ENCODE measurements around the gene CACNA2D1. TPM values are rescaled to one million over a fixed set of nuclear protein-coding genes. Genes with fewer than 3 reads are reported as not detected.

The CACNA2D1 gene
- total RNA-seq, 1 experiment from 2014 or later = 9.8 TPM

GRCh38 chr7:82156893-82157292 lies 286.7 kb downstream of the CACNA2D1 start:
- no peaks in the 10 kb centered on the region for H3K36me3 ChIP-seq (ENCODE audit: control insufficient read depth, insufficient read depth, low read length)
- ATAC-seq = no peak
- ChIA-PET POLR2A (no interaction called here), CTCF (no interaction called here)
- DNase-seq (ENCODE audit: low read depth, low spot score) = no peak
- H3K27ac ChIP-seq (ENCODE audit: low read length) = peak overlapping the region; percentile 5; the same call in 1 of the 2 replicates
- H3K9me3 ChIP-seq (ENCODE audit: control insufficient read depth, insufficient read depth, low read depth, low read length) = no peaks in the 10 kb centered on the region
- no TSS peak for BruUV-seq (replicated peaks)
- in situ Hi-C loops (cut with HindIII; ENCODE audit: low pct_unique_long_range_greater_than_20kb, low sequenced_read_pairs) (no loop called here), intact Hi-C loops (cut with micrococcal nuclease; ENCODE audit: unreplicated experiment) (no loop called here)
- H3K4me3 ChIP-seq (ENCODE audit: low read depth in 2 of 2, low read length in 2 of 2) = no peak overlapping the region
- no peaks in the 10 kb centered on the region for H3K27me3 ChIP-seq (ENCODE audit: control insufficient read depth, insufficient read depth, low read length)
- no peak for TF ChIP-seq SIN3A (IDR thresholded peaks at IDR 0.05; ENCODE audit: borderline replicate concordance, insufficient read depth, low read depth, low read length)
- TF ChIP-seq, protein P1, sequence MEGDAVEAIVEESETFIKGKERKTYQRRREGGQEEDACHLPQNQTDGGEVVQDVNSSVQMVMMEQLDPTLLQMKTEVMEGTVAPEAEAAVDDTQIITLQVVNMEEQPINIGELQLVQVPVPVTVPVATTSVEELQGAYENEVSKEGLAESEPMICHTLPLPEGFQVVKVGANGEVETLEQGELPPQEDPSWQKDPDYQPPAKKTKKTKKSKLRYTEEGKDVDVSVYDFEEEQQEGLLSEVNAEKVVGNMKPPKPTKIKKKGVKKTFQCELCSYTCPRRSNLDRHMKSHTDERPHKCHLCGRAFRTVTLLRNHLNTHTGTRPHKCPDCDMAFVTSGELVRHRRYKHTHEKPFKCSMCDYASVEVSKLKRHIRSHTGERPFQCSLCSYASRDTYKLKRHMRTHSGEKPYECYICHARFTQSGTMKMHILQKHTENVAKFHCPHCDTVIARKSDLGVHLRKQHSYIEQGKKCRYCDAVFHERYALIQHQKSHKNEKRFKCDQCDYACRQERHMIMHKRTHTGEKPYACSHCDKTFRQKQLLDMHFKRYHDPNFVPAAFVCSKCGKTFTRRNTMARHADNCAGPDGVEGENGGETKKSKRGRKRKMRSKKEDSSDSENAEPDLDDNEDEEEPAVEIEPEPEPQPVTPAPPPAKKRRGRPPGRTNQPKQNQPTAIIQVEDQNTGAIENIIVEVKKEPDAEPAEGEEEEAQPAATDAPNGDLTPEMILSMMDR (IDR thresholded peaks at IDR 0.05) = no peak
- TF ChIP-seq, protein P2, sequence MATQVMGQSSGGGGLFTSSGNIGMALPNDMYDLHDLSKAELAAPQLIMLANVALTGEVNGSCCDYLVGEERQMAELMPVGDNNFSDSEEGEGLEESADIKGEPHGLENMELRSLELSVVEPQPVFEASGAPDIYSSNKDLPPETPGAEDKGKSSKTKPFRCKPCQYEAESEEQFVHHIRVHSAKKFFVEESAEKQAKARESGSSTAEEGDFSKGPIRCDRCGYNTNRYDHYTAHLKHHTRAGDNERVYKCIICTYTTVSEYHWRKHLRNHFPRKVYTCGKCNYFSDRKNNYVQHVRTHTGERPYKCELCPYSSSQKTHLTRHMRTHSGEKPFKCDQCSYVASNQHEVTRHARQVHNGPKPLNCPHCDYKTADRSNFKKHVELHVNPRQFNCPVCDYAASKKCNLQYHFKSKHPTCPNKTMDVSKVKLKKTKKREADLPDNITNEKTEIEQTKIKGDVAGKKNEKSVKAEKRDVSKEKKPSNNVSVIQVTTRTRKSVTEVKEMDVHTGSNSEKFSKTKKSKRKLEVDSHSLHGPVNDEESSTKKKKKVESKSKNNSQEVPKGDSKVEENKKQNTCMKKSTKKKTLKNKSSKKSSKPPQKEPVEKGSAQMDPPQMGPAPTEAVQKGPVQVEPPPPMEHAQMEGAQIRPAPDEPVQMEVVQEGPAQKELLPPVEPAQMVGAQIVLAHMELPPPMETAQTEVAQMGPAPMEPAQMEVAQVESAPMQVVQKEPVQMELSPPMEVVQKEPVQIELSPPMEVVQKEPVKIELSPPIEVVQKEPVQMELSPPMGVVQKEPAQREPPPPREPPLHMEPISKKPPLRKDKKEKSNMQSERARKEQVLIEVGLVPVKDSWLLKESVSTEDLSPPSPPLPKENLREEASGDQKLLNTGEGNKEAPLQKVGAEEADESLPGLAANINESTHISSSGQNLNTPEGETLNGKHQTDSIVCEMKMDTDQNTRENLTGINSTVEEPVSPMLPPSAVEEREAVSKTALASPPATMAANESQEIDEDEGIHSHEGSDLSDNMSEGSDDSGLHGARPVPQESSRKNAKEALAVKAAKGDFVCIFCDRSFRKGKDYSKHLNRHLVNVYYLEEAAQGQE (IDR thresholded peaks at IDR 0.05; ENCODE audit: insufficient read depth in 1 of 2, low read depth in 2 of 2, low read length in 1 of 2) = no peak
- TF ChIP-seq POLR2AphosphoS5 (IDR thresholded peaks at IDR 0.05; ENCODE audit: low read depth, low read length) = no peak
- TF ChIP-seq TCF7L2 (IDR thresholded peaks at IDR 0.05; ENCODE audit: low read depth, low read length) = no peak
- peaks cover 3% of the 10 kb centered on the region; the same call in 1 of the 2 replicates for H3K4me1 ChIP-seq (ENCODE audit: control insufficient read depth, insufficient read depth, low read length)

GRCh38 chr7:82156168-82156567 lies 287.4 kb downstream of the CACNA2D1 start:
- ChIA-PET CTCF (no interaction called here), POLR2A (no interaction called here)
- intact Hi-C loops (cut with micrococcal nuclease; ENCODE audit: unreplicated experiment) (no loop called here), in situ Hi-C loops (cut with HindIII; ENCODE audit: low pct_unique_long_range_greater_than_20kb, low sequenced_read_pairs) (no loop called here)
- Histone ChIP-seq H3K4me3 (ENCODE audit: low read depth in 2 of 2, low read length in 2 of 2) (no peak overlapping the region), H3K9me3 (ENCODE audit: control insufficient read depth, insufficient read depth, low read depth, low read length) (no peaks in the 10 kb centered on the region), H3K36me3 (ENCODE audit: control insufficient read depth, insufficient read depth, low read length) (no peaks in the 10 kb centered on the region), H3K27me3 (ENCODE audit: control insufficient read depth, insufficient read depth, low read length) (no peaks in the 10 kb centered on the region), H3K27ac (ENCODE audit: low read length) (no peak overlapping the region), H3K4me1 (ENCODE audit: control insufficient read depth, insufficient read depth, low read length) (peaks cover 3% of the 10 kb centered on the region; the same call in 1 of the 2 replicates)
- ATAC-seq (peak; percentile 72), DNase-seq (ENCODE audit: low read depth, low spot score) (peak; percentile 33)
- BruUV-seq (replicated peaks) = no TSS peak
- no peak for TF ChIP-seq SIN3A (IDR thresholded peaks at IDR 0.05; ENCODE audit: borderline replicate concordance, insufficient read depth, low read depth, low read length)
- no peak for TF ChIP-seq TCF7L2 (IDR thresholded peaks at IDR 0.05; ENCODE audit: low read depth, low read length)
- TF ChIP-seq, protein P2 (IDR thresholded peaks at IDR 0.05; ENCODE audit: insufficient read depth in 1 of 2, low read depth in 2 of 2, low read length in 1 of 2) = no peak
- TF ChIP-seq, protein P1 (IDR thresholded peaks at IDR 0.05) = no peak
- TF ChIP-seq POLR2AphosphoS5 (IDR thresholded peaks at IDR 0.05; ENCODE audit: low read depth, low read length) = 0 out of 2 replicates have a peak, but pooled peaks have one; percentile 32
